ENCODE data around the gene PAQR3. TPM values are rescaled to one million over a fixed set of nuclear protein-coding genes. Genes with fewer than 3 reads are reported as not detected.
A peak's percentile ranks its signal among the peaks of the same experiment; 100 is the strongest.

PAQR3 gene
- total RNA-seq, 3 donors from 2014 or later: 11.3 to 15.8 (median 14.9) TPM

- DNase-seq: no peak
- no peak for ATAC-seq
- Histone ChIP-seq H3K9me3 (no peaks in the 10 kb centered on the region), H3K4me3 (no peak overlapping the region), H3K36me3 (ENCODE audit: low read depth) (no peaks in the 10 kb centered on the region), H3K4me1 (ENCODE audit: low read depth) (no peaks in the 10 kb centered on the region)
- intact Hi-C loops (cut with DNase I, micrococcal nuclease): no loop called here
- no peak for TF ChIP-seq CTCF (IDR thresholded peaks at IDR 0.05)
Measured at GRCh38 chr4:78953231-78953630, 14.0 kb upstream of the PAQR3 start.

GRCh38 chr4:78951862-78952472 is 12.7 kb upstream of the PAQR3 start:
- peak in 1 of 3 donors; percentile 35 for DNase-seq

GRCh38 chr4:78949735-78950134 is 10.5 kb upstream of the PAQR3 start:
- Histone ChIP-seq H3K9me3 (no peaks in the 10 kb centered on the region), H3K4me3 (no peak overlapping the region), H3K36me3 (ENCODE audit: low read depth) (no peaks in the 10 kb centered on the region), H3K4me1 (ENCODE audit: low read depth) (no peaks in the 10 kb centered on the region)
- no peak for ATAC-seq
- no peak for DNase-seq
- intact Hi-C loops (cut with DNase I, micrococcal nuclease): no loop called here
- no peak for TF ChIP-seq CTCF (IDR thresholded peaks at IDR 0.05)

More at GRCh38 chr4:78951862-78952472, 12.7 kb upstream of the PAQR3 start:
- Histone ChIP-seq H3K4me3 (no peak overlapping the region), H3K4me1 (ENCODE audit: low read depth) (no peaks in the 10 kb centered on the region), H3K36me3 (ENCODE audit: low read depth) (no peaks in the 10 kb centered on the region), H3K9me3 (no peaks in the 10 kb centered on the region)
- intact Hi-C loops (cut with DNase I, micrococcal nuclease): no loop called here
- peak; percentile 47 for TF ChIP-seq CTCF (IDR thresholded peaks at IDR 0.05)
- ATAC-seq: peak; percentile 72

- Histone ChIP-seq H3K9me3 (no peaks in the 10 kb centered on the region), H3K4me1 (ENCODE audit: low read depth) (no peaks in the 10 kb centered on the region), H3K36me3 (ENCODE audit: low read depth) (no peaks in the 10 kb centered on the region), H3K4me3 (no peak overlapping the region)
- DNase-seq (no peak), ATAC-seq (no peak)
- intact Hi-C loops (cut with DNase I, micrococcal nuclease): no loop called here
- no peak for TF ChIP-seq CTCF (IDR thresholded peaks at IDR 0.05)
Measured at GRCh38 chr4:78945651-78946179, 6.5 kb upstream of the PAQR3 start.

- Histone ChIP-seq H3K36me3 (ENCODE audit: low read depth) (no peaks in the 10 kb centered on the region), H3K4me3 (no peak overlapping the region), H3K9me3 (no peaks in the 10 kb centered on the region), H3K4me1 (ENCODE audit: low read depth) (no peaks in the 10 kb centered on the region)
- DNase-seq: no peak
- intact Hi-C loops (cut with DNase I, micrococcal nuclease): no loop called here
- TF ChIP-seq CTCF (IDR thresholded peaks at IDR 0.05): no peak
- ATAC-seq: no peak
Measured at GRCh38 chr4:78944381-78944780, 5.1 kb upstream of the PAQR3 start.
